ENCODE results near the gene TYRP1. TPM values are rescaled to one million over a fixed set of nuclear protein-coding genes. Genes with fewer than 3 reads are reported as not detected.
"Not testable (repeated sequence)": the region's sequence is repeated elsewhere in the genome, so short reads cannot be mapped to it uniquely, and the experiment has no call there.

TYRP1 gene, protein sequence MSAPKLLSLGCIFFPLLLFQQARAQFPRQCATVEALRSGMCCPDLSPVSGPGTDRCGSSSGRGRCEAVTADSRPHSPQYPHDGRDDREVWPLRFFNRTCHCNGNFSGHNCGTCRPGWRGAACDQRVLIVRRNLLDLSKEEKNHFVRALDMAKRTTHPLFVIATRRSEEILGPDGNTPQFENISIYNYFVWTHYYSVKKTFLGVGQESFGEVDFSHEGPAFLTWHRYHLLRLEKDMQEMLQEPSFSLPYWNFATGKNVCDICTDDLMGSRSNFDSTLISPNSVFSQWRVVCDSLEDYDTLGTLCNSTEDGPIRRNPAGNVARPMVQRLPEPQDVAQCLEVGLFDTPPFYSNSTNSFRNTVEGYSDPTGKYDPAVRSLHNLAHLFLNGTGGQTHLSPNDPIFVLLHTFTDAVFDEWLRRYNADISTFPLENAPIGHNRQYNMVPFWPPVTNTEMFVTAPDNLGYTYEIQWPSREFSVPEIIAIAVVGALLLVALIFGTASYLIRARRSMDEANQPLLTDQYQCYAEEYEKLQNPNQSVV
- total RNA-seq (2014; rRNA removed; shearing (Covaris generic)): not detected in 2 replicates

DNA sequence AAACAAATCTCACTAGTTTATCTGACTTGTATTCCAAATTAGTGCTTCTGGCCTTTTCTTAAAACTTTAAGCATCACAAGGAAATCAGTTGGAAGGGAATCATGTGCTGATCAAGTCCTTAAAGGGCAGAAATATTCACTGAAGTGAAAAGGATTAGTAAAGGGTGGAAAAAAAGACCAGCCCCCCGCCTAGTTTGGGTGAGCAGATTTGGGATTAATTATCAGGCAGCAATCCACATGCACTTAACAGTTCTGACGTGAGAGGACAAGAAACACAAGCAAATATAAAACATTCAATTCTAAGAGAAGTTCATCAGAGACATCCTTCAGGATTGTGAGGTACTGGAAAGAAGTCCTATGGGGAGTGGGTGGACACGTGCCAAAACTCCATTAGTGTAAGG lies at the start of gene TYRP1:
Gene TYRP1 (plus strand): TSS at position 245 of the 400 bp plus-strand sequence. CDS start 612 bp downstream, outside the sequence.
- no peak for DNase-seq (ENCODE audit: low spot score)
- in situ Hi-C loops (cut with HindIII; ENCODE audit: low sequenced_read_pairs): no loop called here

GRCh38 chr9:12643686-12644085 lies 49.5 kb upstream of the TYRP1 start:
- in situ Hi-C loops (cut with HindIII; ENCODE audit: low sequenced_read_pairs): no loop called here
- no peak for DNase-seq (ENCODE audit: low spot score)

GRCh38 chr9:12648925-12649324 lies 44.3 kb upstream of the TYRP1 start:
- in situ Hi-C loops (cut with HindIII; ENCODE audit: low sequenced_read_pairs): no loop called here
- no peak for DNase-seq (ENCODE audit: low spot score)

DNA sequence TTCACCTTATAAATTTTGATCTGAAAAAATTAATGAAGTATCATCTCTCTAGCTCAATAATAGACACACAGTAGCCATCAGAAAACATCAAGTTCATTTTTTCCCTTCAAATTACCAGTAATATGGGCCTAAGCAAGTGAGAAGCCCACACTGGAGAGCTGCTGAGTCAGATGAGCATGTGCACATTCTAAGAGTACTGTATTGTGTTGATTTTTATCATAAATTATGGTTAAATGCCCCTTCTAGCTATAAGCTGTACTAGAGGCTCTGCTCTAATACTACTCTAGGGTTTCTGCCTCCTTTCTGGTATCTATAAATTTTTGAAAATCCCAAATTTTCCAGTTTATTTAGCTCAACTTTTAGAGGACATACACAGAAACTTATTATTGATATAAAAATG lies 42.1 kb upstream of the TYRP1 start:
- in situ Hi-C loops (cut with HindIII; ENCODE audit: low sequenced_read_pairs): no loop called here
- no peak for DNase-seq (ENCODE audit: low spot score)

GRCh38 chr9:12652973-12653372 lies 40.2 kb upstream of the TYRP1 start:
- DNase-seq (ENCODE audit: low spot score): no peak
- in situ Hi-C loops (cut with HindIII; ENCODE audit: low sequenced_read_pairs): no loop called here

DNA sequence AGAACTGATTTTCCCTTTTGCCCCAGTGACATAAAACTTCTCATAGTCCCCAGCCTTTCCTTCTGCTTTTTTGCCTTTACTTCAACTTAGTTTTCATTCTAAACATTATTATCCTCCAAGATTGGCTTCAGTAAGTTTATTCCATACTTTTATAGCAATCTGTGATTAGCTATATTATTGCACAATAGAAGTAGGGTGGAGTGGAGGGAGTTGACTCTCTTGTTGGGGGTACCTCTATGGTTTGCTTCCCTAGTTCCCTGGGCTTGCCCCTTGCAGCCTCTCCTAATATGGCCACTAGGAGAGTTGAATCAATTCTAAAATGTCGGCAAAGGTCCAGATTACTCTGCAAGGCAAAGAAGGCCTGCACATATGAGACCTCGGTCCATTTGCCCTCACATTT lies 36.4 kb upstream of the TYRP1 start:
- no peak for DNase-seq (ENCODE audit: low spot score)
- in situ Hi-C loops (cut with HindIII; ENCODE audit: low sequenced_read_pairs): no loop called here

DNA sequence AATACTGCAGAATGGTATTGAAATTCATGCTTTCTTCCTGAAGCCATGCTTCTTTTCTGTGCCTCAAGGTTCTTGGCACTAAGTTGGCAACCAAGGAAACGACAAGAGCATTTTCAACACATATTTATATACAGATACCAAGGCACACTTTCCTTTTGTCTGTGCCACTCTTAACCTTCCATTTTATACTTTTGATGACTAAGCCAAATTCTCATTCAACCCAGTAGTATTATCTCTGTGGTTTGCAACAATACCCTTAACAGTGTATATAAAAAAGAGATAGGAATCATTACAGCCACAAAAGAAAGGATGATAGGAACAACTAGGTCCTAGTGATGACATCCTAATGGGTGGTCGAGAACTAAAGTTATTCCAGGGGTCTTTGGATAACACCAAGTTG lies 36.0 kb upstream of the TYRP1 start:
- in situ Hi-C loops (cut with HindIII; ENCODE audit: low sequenced_read_pairs): no loop called here
- no peak for DNase-seq (ENCODE audit: low spot score)

DNA sequence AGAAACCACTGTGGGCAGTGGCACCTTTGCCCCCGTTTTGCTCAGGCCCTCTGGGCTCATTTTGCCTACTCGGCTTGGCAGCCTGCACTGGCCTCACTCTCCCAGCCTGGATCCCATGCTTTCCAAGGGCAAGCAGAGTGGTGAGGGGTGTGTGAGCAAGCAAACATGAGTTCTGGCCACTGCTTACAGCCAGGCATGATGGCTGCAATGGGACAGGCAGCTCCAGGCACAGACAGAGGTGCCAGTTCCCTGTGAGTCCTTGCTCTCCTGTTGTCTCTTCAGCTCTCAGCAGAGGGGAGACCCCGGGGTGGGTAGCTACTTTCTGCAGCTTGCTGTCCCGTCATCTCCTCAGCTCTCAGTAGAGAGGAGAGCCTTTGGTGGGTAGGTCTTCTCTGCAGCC lies 35.2 kb upstream of the TYRP1 start:
- in situ Hi-C loops (cut with HindIII; ENCODE audit: low sequenced_read_pairs): no loop called here
- no peak for DNase-seq (ENCODE audit: low spot score)

DNA sequence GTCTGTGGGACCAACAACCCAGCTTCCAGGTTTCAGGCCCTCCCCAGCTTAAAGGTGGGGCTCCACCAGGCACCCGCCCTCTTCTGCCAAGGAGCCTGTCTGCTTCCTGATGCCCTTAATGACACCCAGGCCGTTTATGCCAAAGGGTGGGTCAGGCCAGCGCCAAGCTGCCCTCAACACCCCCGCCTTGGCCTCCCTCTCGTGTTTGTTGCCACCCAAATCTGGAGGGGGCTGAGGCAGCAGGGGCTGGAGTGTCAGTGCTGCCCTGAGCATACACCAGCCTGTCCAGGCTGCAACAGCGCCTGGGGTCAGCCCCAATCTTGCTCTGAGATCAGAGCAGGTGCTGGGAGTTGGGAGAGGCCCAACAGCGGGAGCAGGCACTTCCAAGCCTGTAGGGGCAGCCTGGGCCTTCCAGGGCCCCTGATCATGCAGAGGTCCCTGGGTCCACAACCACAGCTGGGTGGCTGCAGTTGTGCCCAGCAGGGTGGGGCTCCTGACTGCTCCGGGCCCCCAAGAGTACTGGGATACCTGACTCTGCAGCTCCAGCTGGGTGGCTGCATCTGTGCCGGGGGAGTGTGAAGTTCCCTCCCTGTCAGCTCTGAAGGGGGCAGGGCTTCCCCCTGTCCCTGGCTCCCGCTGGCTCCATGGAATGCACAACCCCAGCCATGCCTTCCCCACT lies 34.5 kb upstream of the TYRP1 start:
- in situ Hi-C loops (cut with HindIII; ENCODE audit: low sequenced_read_pairs): no loop called here
- DNase-seq (ENCODE audit: low spot score): no peak

DNA sequence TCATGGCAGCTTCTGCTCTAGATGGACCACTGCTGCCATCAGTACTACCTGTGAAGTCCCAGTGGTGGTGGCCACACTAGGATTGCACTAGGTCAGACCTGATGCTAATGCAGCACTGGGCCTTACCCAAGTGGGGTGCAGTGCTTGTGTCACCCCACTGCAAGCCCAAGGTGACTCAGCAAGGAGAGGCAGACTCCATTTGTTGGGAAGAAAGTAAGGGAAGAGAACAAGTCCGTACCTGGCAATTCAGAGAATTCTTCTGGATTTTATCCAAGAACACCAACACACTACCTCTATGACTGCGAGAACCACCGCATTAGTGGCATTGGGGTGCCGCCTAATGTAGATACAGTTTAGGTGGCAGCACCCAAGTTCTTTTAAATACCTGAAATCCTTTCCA lies 34.0 kb upstream of the TYRP1 start:
- DNase-seq (ENCODE audit: low spot score): no peak
- in situ Hi-C loops (cut with HindIII; ENCODE audit: low sequenced_read_pairs): no loop called here

DNA sequence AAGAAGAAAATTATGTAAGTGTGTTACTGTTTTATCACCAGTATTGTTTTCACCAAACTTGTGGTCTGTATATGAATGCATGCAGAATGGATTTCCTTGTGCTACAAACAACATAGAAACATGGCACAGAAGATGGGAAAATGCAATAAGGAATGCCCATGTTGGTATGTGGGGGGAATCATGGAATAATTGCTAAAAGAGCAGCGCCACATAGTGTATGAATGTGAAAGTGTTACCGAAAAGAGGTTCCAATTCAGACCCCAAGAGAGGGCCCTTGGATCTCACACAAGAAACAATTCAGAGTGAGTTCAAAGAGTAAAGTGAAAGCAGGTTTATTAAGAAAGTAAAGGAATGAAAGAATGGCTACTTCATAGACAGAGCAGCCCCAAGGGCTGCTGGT lies 26.4 kb upstream of the TYRP1 start:
- DNase-seq (ENCODE audit: low spot score): no peak
- in situ Hi-C loops (cut with HindIII; ENCODE audit: low sequenced_read_pairs): no loop called here

- no peak for DNase-seq (ENCODE audit: low spot score)
- in situ Hi-C loops (cut with HindIII; ENCODE audit: low sequenced_read_pairs): no loop called here
These were observed 25.3 kb upstream of the TYRP1 start for GRCh38 chr9:12667892-12668291.

GRCh38 chr9:12670006-12670405 lies 23.2 kb upstream of the TYRP1 start:
- DNase-seq (ENCODE audit: low spot score): no peak
- in situ Hi-C loops (cut with HindIII; ENCODE audit: low sequenced_read_pairs): no loop called here

- DNase-seq (ENCODE audit: low spot score): no peak
- in situ Hi-C loops (cut with HindIII; ENCODE audit: low sequenced_read_pairs): no loop called here
These were observed 18.2 kb upstream of the TYRP1 start for GRCh38 chr9:12674961-12675360.

DNA sequence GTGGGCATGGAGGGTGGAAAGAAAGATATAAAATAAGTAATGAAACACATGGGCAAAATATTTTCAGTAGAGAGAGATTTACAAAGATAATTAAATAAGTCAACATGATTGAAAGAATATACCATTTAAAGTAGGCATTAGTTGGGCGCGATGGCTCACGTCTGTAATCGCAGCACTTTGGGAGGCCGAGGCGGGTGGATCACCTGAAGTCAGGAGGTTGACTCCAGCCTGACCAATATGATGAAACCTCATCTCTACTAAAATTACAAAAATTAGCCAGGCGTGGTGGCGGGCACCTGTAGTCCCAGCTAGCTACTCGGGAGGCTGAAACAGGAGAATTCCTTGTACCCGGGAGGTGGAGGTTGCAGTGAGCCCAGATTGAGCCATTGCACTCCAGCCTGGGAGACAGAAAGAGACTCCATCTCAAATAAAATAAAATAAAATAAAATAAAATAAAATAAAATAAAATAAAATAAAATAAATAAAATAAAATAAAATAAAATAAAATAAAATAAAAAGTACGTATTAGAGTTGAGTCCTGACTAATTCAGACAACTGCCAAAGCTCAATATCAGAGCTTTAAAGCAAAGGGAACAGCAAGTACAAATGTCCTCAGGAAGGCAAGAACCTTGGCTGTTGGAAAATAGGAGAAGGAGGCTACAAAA lies 15.6 kb upstream of the TYRP1 start:
- in situ Hi-C loops (cut with HindIII; ENCODE audit: low sequenced_read_pairs): not testable (repeated sequence)

GRCh38 chr9:12680341-12680740 lies 12.8 kb upstream of the TYRP1 start:
- in situ Hi-C loops (cut with HindIII; ENCODE audit: low sequenced_read_pairs): no loop called here
- DNase-seq (ENCODE audit: low spot score): no peak

More for the DNA sequence above, 15.6 kb upstream of the TYRP1 start:
- not testable (repeated sequence) for DNase-seq (ENCODE audit: low spot score)

- in situ Hi-C loops (cut with HindIII; ENCODE audit: low sequenced_read_pairs): no loop called here
- DNase-seq (ENCODE audit: low spot score): no peak
These were observed 12.4 kb upstream of the TYRP1 start for GRCh38 chr9:12680757-12681156.

DNA sequence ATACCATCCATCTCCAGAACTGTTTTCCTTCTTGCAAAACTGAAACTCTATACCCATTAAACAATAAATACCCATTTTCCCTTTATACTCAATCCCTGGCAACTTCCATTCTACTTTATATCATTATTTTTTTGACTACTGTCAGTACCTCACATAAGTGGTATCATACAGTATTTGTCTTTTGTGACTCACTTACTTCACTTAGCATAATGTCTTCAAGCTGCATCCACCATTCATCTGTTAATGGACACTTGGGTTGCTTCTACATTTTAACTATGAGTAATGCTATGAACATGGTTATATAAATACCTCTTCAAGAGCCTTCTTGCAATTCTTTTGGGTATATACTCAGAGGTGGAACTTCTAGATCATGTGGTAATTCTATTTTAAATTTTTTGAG lies 11.6 kb upstream of the TYRP1 start:
- in situ Hi-C loops (cut with HindIII; ENCODE audit: low sequenced_read_pairs): no loop called here
- no peak for DNase-seq (ENCODE audit: low spot score)

DNA sequence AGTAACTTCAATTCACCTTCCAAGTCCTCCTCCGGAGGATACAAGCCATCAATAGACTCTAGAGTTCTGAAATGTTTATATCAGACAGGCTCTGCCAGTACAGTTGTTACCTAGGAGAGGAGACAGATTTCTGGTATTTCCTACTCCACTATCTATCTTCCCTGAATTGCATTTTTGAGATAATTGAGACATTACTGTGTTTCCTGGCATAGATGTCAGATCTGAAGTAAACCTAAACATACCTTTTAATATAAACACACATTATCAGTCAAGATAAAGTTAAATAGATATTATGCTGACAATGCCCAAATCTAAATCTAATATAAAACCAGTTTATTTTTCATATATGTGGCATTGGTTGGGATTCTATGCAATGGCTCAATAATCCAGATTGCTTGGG lies 8.2 kb upstream of the TYRP1 start:
- in situ Hi-C loops (cut with HindIII; ENCODE audit: low sequenced_read_pairs): no loop called here
- no peak for DNase-seq (ENCODE audit: low spot score)

DNA sequence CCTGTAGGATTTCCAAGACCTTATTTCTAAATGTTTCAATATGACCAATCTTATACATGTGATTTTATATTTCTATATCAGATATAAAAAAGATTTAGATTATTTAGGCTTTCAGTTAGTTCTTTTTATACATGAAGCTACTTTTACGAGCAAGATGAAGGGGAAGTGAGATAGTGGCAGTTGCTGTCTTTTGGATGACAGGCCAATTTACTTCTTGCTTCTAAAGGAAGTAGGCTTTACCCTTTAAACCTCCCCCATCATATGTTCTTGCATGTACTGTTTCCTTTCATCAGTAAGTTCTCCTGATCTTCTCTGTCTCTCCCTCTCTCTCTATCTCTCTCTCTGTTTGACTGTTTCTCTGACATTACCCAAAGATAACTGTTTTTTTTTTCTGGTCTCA lies 4.0 kb upstream of the TYRP1 start:
- in situ Hi-C loops (cut with HindIII; ENCODE audit: low sequenced_read_pairs): no loop called here
- no peak for DNase-seq (ENCODE audit: low spot score)

All from G401 (cell line).